Cardiac muscle cell (in vitro differentiated cells and primary cell): Measurements from ENCODE around the gene MDC1. TPM values are rescaled to one million over a fixed set of nuclear protein-coding genes. Genes with fewer than 3 reads are reported as not detected.
A peak's percentile ranks its signal among the peaks of the same experiment; 100 is the strongest.

Source experiments
- DNase-seq, 2 donors: peaks; one replicate each; pipeline versions ENCODE4 v3.0.0 to v3.0.0-alpha.2; 2010 to 2017; ENCODE audit warnings: low read depth in 1 of 2, low spot score in 1 of 2
- H3K27ac ChIP-seq: fragments of 200-600 bp; sonication (generic); 2 replicates; pipeline ENCODE4 v1.5.1; 2016
- H3K27me3 ChIP-seq: fragments of 200-600 bp; sonication (generic); 2 replicates; pipeline ENCODE4 v1.6.0; 2016; ENCODE audit warnings: control low read depth
- H3K36me3 ChIP-seq: fragments of 200-600 bp; sonication (generic); 2 replicates; pipeline ENCODE4 v1.5.1; 2016; ENCODE audit warnings: control low read depth
- H3K4me1 ChIP-seq: fragments of 200-600 bp; sonication (generic); 2 replicates; pipeline ENCODE4 v1.8.1; 2017; ENCODE audit warnings: low read depth, mild to moderate bottlenecking, mixed run types
- H3K4me3 ChIP-seq: fragments of 200-600 bp; sonication (generic); 2 replicates; pipeline ENCODE4 v1.5.1; 2016; ENCODE audit warnings: mild to moderate bottlenecking
- H3K9me3 ChIP-seq: fragments of 200-600 bp; sonication (generic); 2 replicates; pipeline ENCODE4 v1.5.1; 2017; ENCODE audit warnings: low read depth, mild to moderate bottlenecking, control low read depth
- polyA plus RNA-seq: library from polyadenylated mRNA; unstranded; fragments of >200 nt; fragmentation: Nextera tagmentation; extraction: Ambion mirVana; gene quantifications from 2 replicates; pipeline ENCODE4 v1.2.1, GENCODE V29; 2016
- total RNA-seq: library from RNA; depleted of rRNA; stranded (reverse); fragments of >200 nt; gene quantifications from 2 replicates; pipeline ENCODE4 v1.2.3, GENCODE V29; 2016
- TF ChIP-seq, protein P1 (sequence below): IDR thresholded peaks from 2 replicates; pipeline ENCODE4 v1.5.1; 2012; ENCODE audit warnings: low read depth, mild to moderate bottlenecking, low read length

Gene MDC1
- total and polyA plus RNA-seq, 2 experiments from 2014 or later = 21.9 to 30.0 TPM

DNA sequence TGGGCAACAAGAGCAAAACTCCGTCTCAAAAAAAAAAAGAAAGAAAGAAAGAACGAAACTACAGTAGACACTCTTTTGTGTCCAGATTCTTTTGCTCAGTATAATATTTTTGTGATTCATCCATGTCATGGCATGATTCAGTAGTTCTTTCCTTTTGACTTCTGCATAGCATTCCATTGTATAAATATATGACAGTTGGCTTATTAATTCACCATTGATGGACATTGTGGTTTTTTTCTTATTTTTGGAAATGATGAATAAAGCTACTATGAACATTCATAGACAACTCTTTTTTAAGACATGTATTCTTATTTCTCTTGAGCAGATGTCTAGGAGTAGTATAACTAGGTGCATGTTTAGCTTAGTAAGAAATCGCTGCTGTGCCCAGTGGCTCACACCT is 37.5 kb upstream of the MDC1 start:
- Histone ChIP-seq H3K4me1 (peaks cover 20% of the 10 kb centered on the region), H3K27ac (no peak overlapping the region), H3K4me3 (no peak overlapping the region), H3K27me3 (no peaks in the 10 kb centered on the region), H3K9me3 (no peaks in the 10 kb centered on the region), H3K36me3 (no peaks in the 10 kb centered on the region)
- no peak for DNase-seq
- TF ChIP-seq, protein P1, sequence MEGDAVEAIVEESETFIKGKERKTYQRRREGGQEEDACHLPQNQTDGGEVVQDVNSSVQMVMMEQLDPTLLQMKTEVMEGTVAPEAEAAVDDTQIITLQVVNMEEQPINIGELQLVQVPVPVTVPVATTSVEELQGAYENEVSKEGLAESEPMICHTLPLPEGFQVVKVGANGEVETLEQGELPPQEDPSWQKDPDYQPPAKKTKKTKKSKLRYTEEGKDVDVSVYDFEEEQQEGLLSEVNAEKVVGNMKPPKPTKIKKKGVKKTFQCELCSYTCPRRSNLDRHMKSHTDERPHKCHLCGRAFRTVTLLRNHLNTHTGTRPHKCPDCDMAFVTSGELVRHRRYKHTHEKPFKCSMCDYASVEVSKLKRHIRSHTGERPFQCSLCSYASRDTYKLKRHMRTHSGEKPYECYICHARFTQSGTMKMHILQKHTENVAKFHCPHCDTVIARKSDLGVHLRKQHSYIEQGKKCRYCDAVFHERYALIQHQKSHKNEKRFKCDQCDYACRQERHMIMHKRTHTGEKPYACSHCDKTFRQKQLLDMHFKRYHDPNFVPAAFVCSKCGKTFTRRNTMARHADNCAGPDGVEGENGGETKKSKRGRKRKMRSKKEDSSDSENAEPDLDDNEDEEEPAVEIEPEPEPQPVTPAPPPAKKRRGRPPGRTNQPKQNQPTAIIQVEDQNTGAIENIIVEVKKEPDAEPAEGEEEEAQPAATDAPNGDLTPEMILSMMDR = no peak

DNA sequence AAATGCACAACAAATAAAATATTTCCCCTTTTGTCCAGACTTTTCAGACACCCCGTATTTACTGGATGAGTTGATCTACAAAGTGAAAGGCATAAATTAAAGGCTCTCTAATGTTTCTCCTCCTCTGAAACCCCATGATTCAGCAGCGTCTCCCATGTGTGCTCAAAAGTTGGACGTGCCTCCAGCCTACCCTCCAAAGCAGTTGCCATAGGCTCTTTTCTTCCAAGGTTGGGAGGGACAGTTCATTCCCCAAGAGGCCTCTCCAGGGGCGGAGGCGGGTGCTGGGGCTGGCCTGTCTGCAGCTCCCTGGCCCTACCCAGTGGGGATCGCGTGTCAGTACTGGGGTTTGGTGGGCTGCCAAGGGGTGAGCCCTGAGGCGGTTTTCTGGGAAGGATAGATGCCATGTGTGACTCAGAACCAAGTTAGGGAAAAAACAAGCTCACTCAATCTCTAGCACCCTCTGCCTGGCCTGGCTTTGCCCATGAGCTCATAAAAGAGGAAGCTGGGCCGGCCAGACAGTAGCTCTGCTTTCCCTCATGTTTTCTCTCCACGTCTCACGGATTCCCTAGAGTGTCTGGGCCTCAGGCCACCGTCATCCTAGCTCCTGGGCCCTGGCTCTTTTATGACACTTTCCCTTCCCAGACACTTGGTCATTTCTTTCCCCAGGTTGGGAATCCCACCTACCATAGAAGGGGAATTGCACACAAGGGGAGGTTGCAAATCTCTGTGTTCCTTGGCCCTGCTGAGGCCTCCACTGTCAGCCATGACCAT is 35.3 kb upstream of the MDC1 start:
- Histone ChIP-seq H3K36me3 (no peaks in the 10 kb centered on the region), H3K4me1 (peaks cover 12% of the 10 kb centered on the region), H3K9me3 (no peaks in the 10 kb centered on the region), H3K4me3 (no peak overlapping the region), H3K27ac (peak overlapping the region; percentile 59), H3K27me3 (no peaks in the 10 kb centered on the region)
- peak in 1 of 2 donors; percentile 100 for DNase-seq
- TF ChIP-seq, protein P1 = no peak

DNA sequence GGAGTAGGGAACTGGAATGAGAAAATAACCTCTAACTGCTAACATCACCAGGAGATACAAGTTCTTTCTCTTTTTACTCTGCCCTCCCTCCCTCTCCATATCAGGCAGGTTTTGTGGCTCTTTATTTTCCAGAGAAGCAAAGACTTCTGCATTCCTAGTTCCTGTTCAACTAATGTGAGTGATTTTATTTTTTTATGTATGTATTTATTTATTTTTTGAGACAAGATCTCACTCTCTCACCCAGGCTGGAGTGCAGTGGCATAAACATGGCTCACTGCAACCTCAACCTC is 33.2 kb upstream of the MDC1 start:
- no peaks in the 10 kb centered on the region for H3K27me3 ChIP-seq
- DNase-seq = no peak
- TF ChIP-seq, protein P1 = no peak
- no peaks in the 10 kb centered on the region for H3K36me3 ChIP-seq
- no peaks in the 10 kb centered on the region for H3K9me3 ChIP-seq
- no peak overlapping the region for H3K27ac ChIP-seq
- no peak overlapping the region for H3K4me3 ChIP-seq
- peaks cover 7% of the 10 kb centered on the region for H3K4me1 ChIP-seq

DNA sequence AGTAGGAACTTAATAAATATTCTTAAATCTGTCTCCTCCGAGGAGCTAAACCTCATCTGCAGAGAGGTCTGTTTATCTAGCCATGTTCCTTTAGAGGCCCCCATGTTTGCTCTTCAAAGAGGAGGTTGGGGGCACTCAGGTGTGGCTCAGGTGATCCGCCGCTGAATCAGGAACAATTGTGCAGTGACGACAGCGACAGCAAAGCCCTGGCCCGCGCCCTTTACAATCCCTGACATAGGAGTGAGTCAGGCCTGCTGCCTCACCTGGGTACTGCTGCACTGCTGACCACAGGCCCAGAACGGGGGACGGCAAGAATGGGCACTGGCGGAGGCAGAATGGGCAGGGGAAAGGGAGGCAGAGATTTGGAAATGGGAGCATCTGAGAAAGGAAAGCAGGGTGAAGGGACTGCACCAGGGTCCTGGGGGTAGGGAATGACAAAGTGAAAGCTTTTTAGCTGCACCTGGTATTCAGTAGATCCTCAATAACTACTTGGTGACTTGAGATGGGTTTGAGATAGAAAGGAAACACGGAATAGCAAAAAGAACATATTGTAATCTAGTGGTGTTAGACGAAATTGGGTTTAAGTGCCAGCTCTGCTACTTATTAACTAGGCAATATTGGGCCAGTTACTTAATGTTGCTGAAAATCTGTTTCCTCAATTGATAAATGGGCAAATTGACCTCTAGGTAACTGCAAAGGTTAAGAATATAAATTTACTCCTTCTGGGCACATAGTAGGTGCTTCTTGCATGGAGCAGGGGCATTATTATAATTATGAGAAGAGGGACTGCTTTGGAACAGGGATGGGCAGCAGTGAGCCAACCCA is 32.7 kb upstream of the MDC1 start:
- Histone ChIP-seq H3K27me3 (no peaks in the 10 kb centered on the region), H3K9me3 (no peaks in the 10 kb centered on the region), H3K4me3 (no peak overlapping the region), H3K4me1 (peaks cover 7% of the 10 kb centered on the region), H3K36me3 (no peaks in the 10 kb centered on the region), H3K27ac (no peak overlapping the region)
- no peak for DNase-seq
- TF ChIP-seq, protein P1 = no peak

DNA sequence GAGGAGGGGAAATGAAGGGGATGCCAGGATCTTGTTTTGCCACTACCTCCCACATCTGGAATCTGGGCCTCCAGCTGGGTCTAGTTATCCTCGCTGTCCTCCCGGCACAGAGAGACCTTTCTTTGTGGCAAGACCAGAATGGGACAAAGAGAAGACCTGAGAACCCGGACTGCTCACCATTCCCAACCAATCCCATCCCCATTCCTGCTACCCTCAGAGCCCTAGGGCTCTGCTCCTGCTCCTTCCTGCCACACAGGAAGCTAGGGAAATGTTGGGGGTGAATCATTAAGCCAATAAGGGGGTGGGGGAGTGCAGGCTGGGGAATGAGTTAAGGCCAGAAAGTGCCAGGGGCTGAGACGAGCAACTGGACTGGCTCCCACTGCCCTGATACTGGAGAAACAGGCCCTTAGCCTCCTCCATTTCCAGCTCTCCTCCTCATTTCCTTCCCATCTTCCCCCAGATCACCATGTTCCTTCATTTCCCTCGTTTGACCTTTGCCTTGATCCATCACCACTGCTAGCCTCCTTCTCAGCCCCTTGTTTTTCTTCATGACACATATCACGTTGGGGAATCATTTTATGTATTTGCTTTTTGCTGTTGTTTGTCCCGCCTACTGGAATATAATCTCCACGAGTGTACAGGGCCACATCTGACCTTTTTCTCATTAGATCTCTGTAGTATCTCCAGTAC is 31.9 kb upstream of the MDC1 start:
- Histone ChIP-seq H3K27ac (no peak overlapping the region), H3K4me3 (no peak overlapping the region), H3K9me3 (no peaks in the 10 kb centered on the region), H3K27me3 (no peaks in the 10 kb centered on the region), H3K36me3 (no peaks in the 10 kb centered on the region), H3K4me1 (peaks cover 7% of the 10 kb centered on the region)
- no peak for DNase-seq
- TF ChIP-seq, protein P1 = no peak
